Neural progenitor cell (in vitro differentiated cells): ENCODE data around the gene OSBPL1A. TPM values are rescaled to one million over a fixed set of nuclear protein-coding genes. Genes with fewer than 3 reads are reported as not detected.

Source experiments
- DNase-seq: peaks from one replicate; pipeline ENCODE4 v3.0.0-alpha.2; 2016; ENCODE audit warnings: low spot score
- H2AFZ ChIP-seq: fragments of 200-600 bp; sonication (generic); replicated peaks from 2 replicates; pipeline ENCODE4 v1.6.1; 2016; ENCODE audit warnings: antibody characterized with exemption
- H3F3A ChIP-seq: fragments of 200-600 bp; sonication (generic); 2 replicates; pipeline ENCODE4 v1.6.1; 2016; ENCODE audit warnings: antibody characterized with exemption, low read depth
- H3K27ac ChIP-seq: fragments of 200-600 bp; sonication (generic); 2 replicates; pipeline ENCODE4 v1.5.1; 2016; ENCODE audit warnings: mild to moderate bottlenecking
- H3K27me3 ChIP-seq: fragments of 200-600 bp; sonication (generic); 2 replicates; pipeline ENCODE4 v1.6.1; 2016; ENCODE audit warnings: mild to moderate bottlenecking, moderate library complexity
- H3K36me3 ChIP-seq: fragments of 200-600 bp; sonication (generic); 2 replicates; pipeline ENCODE4 v1.5.1; 2016
- H3K4me1 ChIP-seq: fragments of 200-600 bp; sonication (generic); 2 replicates; pipeline ENCODE4 v1.6.1; 2016; ENCODE audit warnings: mixed run types
- H3K4me2 ChIP-seq: fragments of 200-600 bp; sonication (generic); 2 replicates; pipeline ENCODE4 v1.6.1; 2016
- H3K4me3 ChIP-seq: fragments of 200-600 bp; sonication (generic); 2 replicates; pipeline ENCODE4 v1.5.1; 2016
- H3K79me2 ChIP-seq: fragments of 200-600 bp; sonication (generic); 2 replicates; pipeline ENCODE4 v1.6.1; 2016; ENCODE audit warnings: low read depth
- H3K9ac ChIP-seq: fragments of 200-600 bp; sonication (generic); 2 replicates; pipeline ENCODE4 v1.6.1; 2016
- H3K9me3 ChIP-seq: fragments of 200-600 bp; sonication (generic); 2 replicates; pipeline ENCODE4 v1.5.1; 2016; ENCODE audit warnings: low read depth
- H4K20me1 ChIP-seq: fragments of 200-600 bp; sonication (generic); 2 replicates; pipeline ENCODE4 v1.6.1; 2016; ENCODE audit warnings: low read depth
- H3K27ac Mint-ChIP-seq: 3 replicates; pipeline ENCODE4 v1.8.0; 2021; ENCODE audit warnings: mixed read lengths
- H3K27me3 Mint-ChIP-seq: 2 replicates; pipeline ENCODE4 v1.8.0; 2022; ENCODE audit warnings: low read depth, mild to moderate bottlenecking, inconsistent platforms, moderate library complexity, mixed read lengths; ENCODE audit not compliant: insufficient read depth
- H3K36me3 Mint-ChIP-seq: 3 replicates; pipeline ENCODE4 v1.8.0; 2021; ENCODE audit warnings: mixed read lengths
- H3K4me1 Mint-ChIP-seq: 3 replicates; pipeline ENCODE4 v1.8.0; 2021; ENCODE audit warnings: mixed read lengths
- H3K4me3 Mint-ChIP-seq: 3 replicates; pipeline ENCODE4 v1.8.0; 2021; ENCODE audit warnings: mild to moderate bottlenecking, moderate library complexity, mixed read lengths
- H3K9me3 Mint-ChIP-seq: 3 replicates; pipeline ENCODE4 v1.8.0; 2020; ENCODE audit warnings: mixed read lengths
- CTCF ChIP-seq: fragments of 200-600 bp; sonication (generic); IDR thresholded peaks from 2 replicates; pipeline ENCODE4 v1.5.1; 2017; ENCODE audit warnings: antibody characterized with exemption, mild to moderate bottlenecking
- EZH2 ChIP-seq: fragments of 200-600 bp; sonication (generic); IDR thresholded peaks from 2 replicates; pipeline ENCODE4 v1.6.1; 2017; ENCODE audit warnings: antibody characterized with exemption, mild to moderate bottlenecking, moderate library complexity
- EZH2phosphoT487 ChIP-seq: fragments of 200-600 bp; sonication (generic); IDR thresholded peaks from 2 replicates; pipeline ENCODE4 v1.6.1; 2017; ENCODE audit warnings: antibody characterized with exemption
- total RNA-seq: library from RNA; depleted of rRNA; stranded (reverse); fragments of >200 nt; gene quantifications from 2 replicates; pipeline ENCODE4 v1.2.3, GENCODE V29; 2015; ENCODE audit warnings: low replicate concordance

Gene OSBPL1A
- total RNA-seq, 1 donor from 2014 or later = 75.0 TPM

- H3K4me3 Mint-ChIP-seq = no peak overlapping the region
These were observed 278.7 kb downstream of the OSBPL1A start for GRCh38 chr18:24118750-24119577.

GRCh38 chr18:24115628-24116027, 282.0 kb downstream of the OSBPL1A start:
- Mint-ChIP-seq H3K36me3 (peaks cover 5% of the 10 kb centered on the region), H3K27me3 (peaks cover 2% of the 10 kb centered on the region), H3K4me3 (no peak overlapping the region), H3K27ac (no peak overlapping the region), H3K9me3 (no peaks in the 10 kb centered on the region), H3K4me1 (peaks cover 6% of the 10 kb centered on the region)
- H3K36me3 ChIP-seq = no peaks in the 10 kb centered on the region
- H3K79me2 ChIP-seq = no peaks in the 10 kb centered on the region
- no peak overlapping the region for H3K4me3 ChIP-seq
- no peaks in the 10 kb centered on the region for H3K4me1 ChIP-seq
- no peak overlapping the region for H3K27ac ChIP-seq
- no peaks in the 10 kb centered on the region for H4K20me1 ChIP-seq
- no peak for TF ChIP-seq EZH2
- TF ChIP-seq EZH2phosphoT487 = no peak
- TF ChIP-seq CTCF = no peak
- no peak overlapping the region for H3K4me2 ChIP-seq
- no peak for DNase-seq
- H3K27me3 ChIP-seq = no peaks in the 10 kb centered on the region
- H3K9ac ChIP-seq = no peak overlapping the region
- no peaks in the 10 kb centered on the region for H3F3A ChIP-seq
- H3K9me3 ChIP-seq = no peaks in the 10 kb centered on the region
- no peak overlapping the region for H2AFZ ChIP-seq

More at GRCh38 chr18:24118750-24119577, 278.7 kb downstream of the OSBPL1A start:
- Histone ChIP-seq H4K20me1 (no peaks in the 10 kb centered on the region), H3K27ac (no peak overlapping the region), H3K79me2 (no peaks in the 10 kb centered on the region), H3K27me3 (no peaks in the 10 kb centered on the region), H3K9ac (no peak overlapping the region), H3K36me3 (no peaks in the 10 kb centered on the region), H3K4me3 (no peak overlapping the region), H3K4me1 (no peaks in the 10 kb centered on the region), H3K9me3 (no peaks in the 10 kb centered on the region), H3F3A (no peaks in the 10 kb centered on the region), H3K4me2 (no peak overlapping the region), H2AFZ (no peak overlapping the region)
- DNase-seq = peak; percentile 80
- Mint-ChIP-seq H3K27ac (no peak overlapping the region), H3K27me3 (no peaks in the 10 kb centered on the region), H3K36me3 (peaks cover 10% of the 10 kb centered on the region), H3K4me1 (peaks cover 6% of the 10 kb centered on the region), H3K9me3 (no peaks in the 10 kb centered on the region)
- no peak for TF ChIP-seq EZH2
- TF ChIP-seq CTCF = peak; percentile 98

GRCh38 chr18:24114924-24115549, 282.6 kb downstream of the OSBPL1A start:
- Histone ChIP-seq H3K27ac (no peak overlapping the region), H4K20me1 (no peaks in the 10 kb centered on the region), H3K27me3 (no peaks in the 10 kb centered on the region), H3K9ac (no peak overlapping the region), H3K9me3 (no peaks in the 10 kb centered on the region), H3K4me1 (no peaks in the 10 kb centered on the region), H3F3A (no peaks in the 10 kb centered on the region), H3K36me3 (no peaks in the 10 kb centered on the region), H2AFZ (no peak overlapping the region), H3K4me2 (no peak overlapping the region), H3K79me2 (no peaks in the 10 kb centered on the region), H3K4me3 (no peak overlapping the region)
- peaks cover 2% of the 10 kb centered on the region for H3K27me3 Mint-ChIP-seq
- peaks cover 3% of the 10 kb centered on the region for H3K36me3 Mint-ChIP-seq
- DNase-seq = no peak
- TF ChIP-seq EZH2phosphoT487 (no peak), EZH2 (no peak), CTCF (no peak)
- H3K4me1 Mint-ChIP-seq = peaks cover 6% of the 10 kb centered on the region
- H3K9me3 Mint-ChIP-seq = no peaks in the 10 kb centered on the region
- no peak overlapping the region for H3K27ac Mint-ChIP-seq
- no peak overlapping the region for H3K4me3 Mint-ChIP-seq
